Stimulated activated CD8-positive, alpha-beta memory T cell treated with anti-CD3 and anti-CD28 coated beads, Interleukin-15, amount 100 ng/mL, for 1 hour (primary cell): ENCODE data around the gene PTTG1IP2.
"Not testable (repeated sequence)": the region's sequence is repeated elsewhere in the genome, so short reads cannot be mapped to it uniquely, and the experiment has no call there.

Source experiments
- DNase-seq: peaks from one replicate; pipeline ENCODE4 v3.0.0-alpha.2; 2020; ENCODE audit warnings: low read depth

Gene PTTG1IP2

DNA sequence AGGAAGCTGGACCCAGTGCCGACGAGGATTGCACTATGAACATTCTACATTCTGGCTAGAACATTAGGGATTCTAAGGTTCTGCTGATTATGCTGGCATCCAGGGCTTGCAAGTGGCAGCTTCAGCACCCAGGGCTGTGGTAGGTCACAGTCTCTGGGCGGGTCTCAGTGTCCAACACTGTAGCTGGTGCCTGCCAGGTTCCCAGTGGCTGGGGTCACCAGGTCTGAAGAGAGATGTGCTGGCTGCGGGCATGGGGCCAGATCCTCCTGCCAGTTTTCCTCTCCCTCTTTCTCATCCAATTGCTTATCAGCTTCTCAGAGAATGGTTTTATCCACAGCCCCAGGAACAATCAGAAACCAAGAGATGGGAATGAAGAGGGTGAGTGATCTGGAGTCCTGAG lies at the start of gene PTTG1IP2:
PTTG1IP2 (plus strand) TSS at position 86 of the 400 bp plus-strand sequence; CDS start at position 234, 148 bp downstream.
- DNase-seq: no peak

DNA sequence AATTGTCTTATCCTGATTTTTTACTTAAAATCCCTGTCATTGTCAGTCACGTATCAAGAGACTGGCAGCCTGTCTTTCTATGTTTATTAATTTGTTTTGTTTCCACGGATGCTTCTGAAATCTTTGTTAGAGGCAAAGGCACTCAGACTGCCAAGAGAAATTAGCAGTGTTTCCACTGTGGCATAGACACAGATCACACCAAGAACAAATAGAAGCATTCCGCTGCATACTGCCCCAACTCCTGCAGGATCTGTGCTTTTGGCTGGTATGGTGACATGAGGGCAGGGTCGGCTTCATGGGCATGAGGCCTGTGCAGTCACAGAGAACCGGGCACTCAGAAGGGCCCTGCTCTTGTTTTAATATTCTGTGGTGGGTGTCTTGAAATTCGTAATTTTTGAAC lies 47.8 kb upstream of the PTTG1IP2 start:
- no peak for DNase-seq

DNA sequence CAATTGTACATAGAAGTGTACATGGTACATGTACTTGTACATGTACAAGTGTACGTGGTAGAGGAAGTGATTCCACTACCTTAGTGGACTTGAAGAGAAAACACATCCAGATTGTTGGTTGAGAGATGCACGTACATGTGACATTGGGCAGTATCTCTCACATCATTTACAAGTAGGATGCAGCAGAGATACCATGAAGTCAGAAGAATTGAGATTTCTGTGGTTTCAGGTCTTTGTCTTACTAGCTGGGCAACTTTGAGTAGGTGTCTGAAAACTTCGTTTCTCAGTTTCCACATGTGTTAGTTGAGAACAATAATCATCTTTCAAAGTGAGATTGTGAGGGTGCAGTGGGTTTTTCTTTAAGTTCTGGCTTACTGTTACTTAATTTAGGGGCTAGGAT lies 44.7 kb upstream of the PTTG1IP2 start:
- DNase-seq: no peak

DNA sequence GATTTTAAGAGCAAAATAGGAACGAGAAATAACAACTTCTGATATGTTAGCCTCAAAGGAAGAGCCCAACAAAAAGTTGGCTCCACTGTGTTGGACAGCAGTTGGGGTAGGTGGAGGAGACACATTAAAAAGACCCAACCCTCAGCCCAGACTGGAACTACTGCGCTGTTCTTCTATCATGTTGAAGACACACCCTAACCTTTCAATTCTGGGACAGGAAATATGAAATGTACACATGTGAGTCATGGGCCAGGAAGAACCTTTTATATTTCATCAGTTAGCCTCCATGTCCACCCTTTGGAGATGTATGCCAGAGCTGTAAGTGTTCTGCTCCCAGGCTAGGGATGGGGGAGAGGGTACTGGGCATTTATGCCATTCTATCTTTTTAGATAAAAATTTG lies 44.1 kb upstream of the PTTG1IP2 start:
- DNase-seq: no peak

DNA sequence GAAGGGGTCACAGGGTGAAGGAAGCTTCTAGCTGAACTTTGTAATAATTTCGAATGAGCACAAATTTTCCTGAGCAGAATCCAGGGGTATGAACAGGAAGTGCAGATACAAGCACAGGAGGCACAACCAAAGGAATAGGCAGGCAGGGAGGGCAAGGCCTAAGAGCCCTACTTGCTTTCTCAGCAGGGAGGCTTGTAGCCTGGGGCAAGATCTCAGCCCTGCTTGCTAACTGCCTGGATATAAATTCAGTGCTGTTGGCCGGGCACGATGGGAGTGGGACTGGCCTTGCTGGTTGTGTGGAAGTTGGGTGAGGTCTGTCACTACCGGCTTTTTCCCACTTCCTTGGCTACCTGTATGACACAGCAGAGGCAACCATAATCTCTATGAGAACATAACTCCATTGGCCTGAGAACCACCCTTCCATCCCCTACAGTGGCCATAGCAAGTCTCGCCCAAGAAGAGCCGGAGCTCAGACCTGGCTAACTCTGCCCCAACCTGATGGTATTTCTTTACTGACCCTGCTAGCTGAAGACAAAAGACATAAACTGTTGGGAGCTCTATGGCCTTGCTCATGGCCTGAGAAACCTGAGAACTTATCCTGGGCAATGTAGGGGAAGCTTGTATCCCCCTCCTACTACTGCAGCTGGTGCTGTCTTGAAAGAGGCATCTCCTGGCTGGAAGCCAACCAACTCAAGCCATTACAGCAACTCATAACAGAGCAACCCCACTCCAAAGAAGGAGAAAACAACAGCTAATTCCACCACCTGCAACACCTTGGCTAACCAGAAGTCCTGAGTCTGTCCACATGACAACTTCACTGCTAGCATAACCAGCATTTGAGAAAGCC lies 38.6 kb upstream of the PTTG1IP2 start:
- no peak for DNase-seq

DNA sequence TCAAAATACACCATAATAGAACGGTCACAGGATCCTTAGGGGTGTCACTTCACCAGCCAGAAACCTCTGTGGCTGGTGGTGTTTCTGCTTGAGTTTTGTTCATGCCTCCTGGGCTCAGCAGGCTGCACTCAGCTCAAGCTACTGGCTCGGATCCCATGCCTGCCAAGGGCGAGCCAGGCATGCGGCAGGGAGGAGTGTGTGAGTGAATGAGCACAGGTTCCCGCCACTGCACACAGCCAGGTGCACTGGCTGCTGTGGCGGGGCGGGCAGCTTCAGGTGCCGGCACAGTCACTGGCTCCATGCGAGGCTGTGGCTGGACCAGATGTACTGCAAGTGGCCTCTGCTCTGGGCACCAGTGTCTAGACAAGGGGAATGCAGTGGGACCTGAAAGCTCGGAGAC lies 36.7 kb upstream of the PTTG1IP2 start:
- DNase-seq: no peak

DNA sequence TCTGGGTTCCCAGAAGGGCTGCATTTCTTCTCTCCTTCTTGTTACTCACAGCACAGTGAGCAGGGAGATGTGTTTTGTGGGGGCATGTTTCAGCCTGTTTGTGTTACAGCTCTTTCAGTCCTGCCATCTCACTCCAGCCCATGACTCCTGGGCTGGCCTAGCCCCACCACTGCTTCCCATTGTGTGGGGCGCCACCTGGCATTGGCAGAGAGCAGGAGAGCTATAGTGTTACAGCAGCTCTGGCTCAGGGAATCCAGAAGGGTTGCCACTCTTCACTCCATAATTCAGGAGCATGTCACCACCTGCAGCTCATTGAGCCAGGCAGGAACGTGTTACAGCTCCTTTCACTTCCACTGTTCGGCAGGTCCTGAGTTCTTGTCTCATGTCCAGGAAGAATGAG lies 36.2 kb upstream of the PTTG1IP2 start:
- DNase-seq: no peak

DNA sequence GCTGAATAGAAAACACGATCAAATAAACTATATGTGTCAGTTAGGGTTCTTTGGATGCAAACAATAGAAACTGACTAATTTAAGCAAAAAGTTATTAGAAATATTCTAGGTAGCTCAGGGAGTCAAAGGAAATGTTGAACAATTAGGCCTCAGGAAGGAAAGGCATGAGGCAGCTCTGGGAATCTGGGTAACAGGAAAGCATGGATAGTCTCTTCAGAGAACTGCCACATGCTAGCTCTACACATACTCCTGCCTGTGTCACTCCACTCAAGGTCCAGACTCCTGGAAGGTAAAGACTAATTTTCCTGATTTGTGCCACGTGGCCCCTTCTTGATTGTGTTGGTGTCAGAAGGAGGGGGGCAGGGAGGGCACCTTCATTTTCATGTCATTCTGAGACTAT lies 23.8 kb upstream of the PTTG1IP2 start:
- DNase-seq: no peak

DNA sequence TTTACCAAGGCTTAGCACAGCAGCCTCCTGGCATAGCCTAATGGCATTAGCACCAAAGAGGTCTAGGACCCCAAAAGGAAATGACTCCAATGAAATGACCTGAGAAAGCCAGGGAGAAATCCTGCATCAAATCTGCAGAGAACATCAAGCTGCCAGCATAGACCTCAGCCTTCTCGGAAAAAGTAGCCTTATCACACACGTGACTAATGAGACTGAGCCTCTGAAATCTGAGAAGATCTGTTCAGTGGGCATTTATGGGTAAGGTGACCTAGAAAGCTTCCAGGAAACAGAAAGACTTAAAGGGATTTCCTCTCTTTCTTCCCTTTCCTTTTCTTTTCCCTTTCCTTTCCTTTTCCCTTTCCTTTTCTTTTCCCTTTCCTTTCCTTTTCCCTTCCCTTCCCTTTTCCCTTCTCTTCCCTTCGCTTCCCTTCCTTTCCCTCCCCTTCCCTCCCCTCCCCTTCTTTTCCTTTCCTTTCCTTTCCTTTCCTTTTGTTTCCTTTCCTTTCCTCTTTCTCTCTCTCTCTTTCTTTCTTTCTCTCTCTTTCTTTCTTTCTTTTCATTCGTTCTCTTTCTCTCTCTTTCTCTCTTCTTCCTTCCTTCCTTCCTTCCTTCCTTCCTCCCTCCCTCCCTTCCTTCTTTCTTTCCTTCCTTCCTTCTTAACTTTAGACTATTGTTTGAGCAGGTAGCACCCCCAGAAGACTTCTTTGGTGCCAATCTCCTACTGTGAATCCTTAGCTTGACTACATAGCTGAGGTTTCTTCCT lies 23.1 kb upstream of the PTTG1IP2 start:
- DNase-seq: no peak

DNA sequence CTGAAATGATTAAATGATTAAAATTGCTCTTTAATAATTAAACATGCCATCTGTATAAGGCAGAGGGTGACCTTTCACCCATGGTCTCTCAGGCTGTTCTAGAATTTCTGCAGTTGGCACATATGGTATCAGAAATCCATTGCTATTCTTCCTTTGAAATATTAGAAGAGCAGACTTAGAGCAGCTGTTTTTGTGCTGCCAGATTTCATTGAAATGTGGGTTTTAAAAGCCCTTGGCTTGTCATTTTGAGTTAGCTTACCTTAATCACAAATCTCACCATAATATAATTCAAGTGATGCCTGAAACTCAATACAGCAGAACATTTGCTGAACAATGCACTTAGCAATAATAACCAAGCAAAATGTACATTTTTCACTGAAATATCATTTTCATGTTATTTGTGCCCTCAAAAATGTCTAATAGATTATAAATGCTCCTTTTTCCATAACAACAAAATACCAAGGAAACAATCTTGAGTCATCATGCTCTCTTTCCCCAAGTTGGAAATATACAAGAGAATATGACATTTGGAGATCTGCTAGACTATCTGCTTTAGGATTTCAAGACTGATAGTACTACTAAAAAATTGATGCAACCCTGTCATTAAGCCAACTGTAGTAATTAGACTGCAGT lies 16.1 kb upstream of the PTTG1IP2 start:
- DNase-seq: no peak

DNA sequence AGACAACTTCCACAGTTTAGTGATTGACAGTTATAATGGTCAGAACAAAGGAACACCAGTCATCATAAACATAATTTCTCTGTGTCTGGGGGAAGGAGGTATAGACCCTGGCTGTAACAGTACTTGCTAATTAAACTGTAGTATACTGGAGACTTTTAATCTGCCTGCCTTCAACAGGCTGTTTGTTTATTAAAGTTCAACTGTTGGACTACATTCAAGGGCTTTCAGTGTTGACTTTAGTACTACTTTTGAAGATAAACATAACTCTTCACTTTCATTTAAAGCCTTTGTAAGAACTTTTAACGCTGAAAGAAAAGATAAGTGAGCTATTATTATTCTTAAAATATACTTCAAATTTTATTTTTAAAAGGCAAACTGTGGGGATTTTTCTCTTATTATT lies 15.5 kb upstream of the PTTG1IP2 start:
- no peak for DNase-seq

DNA sequence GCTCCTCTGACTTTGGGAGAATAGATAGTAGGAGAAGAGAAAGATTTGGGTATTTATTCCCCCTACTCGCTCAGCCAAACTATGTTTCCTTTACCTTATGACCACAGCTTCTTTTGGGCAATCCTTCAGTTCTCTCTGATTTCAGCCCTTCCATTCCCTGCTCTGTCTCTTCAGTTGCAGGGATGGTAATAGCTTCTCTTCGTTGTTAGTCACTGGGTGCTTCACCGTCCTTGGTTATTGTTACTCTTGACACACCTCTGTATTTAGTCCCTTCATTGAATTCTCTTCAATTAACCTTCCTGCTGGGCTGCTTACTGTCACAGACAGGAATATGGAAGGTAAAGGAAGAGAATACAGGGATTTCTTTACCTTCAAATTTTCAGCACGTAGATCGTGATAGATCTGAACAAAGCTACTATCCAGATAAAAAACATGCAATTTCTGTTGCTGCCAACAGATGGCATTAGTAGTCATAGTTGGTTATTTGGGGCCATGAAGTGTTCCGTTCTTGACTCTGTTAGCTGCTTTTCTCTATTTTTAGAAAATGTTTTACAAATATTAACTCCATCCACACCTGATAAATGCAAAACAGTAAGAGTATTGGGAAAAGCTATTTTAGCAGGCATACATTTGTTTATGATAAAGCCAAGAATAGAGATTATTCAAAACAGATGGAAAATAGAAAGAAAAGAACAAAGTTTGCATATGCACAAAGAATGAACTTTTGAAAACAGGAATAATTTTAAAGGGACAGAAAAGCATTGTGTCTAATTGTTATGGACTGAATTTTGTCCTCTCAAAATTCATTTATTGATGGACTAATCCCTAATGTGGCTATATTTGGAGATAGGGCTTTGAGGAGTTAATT lies 14.0 kb upstream of the PTTG1IP2 start:
- DNase-seq: no peak

DNA sequence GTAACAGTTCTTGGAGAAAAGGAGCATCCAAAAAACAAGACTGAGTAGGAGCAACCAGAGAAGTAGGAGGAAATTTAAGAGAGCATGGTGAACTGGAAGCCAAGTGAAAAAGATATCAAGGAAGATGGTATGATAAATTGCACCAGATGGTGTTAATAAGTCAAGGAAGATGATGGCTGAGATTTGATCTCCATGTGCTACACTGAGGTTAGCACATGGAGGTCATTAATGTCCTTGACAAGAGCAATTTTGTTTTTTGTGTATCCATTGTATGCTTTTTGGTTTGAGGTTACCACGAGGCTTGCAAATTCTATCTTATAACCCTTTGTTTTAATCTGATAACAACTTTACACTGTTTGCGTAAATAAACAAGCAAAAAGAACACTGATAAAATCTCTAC lies 11.3 kb upstream of the PTTG1IP2 start:
- DNase-seq: no peak

DNA sequence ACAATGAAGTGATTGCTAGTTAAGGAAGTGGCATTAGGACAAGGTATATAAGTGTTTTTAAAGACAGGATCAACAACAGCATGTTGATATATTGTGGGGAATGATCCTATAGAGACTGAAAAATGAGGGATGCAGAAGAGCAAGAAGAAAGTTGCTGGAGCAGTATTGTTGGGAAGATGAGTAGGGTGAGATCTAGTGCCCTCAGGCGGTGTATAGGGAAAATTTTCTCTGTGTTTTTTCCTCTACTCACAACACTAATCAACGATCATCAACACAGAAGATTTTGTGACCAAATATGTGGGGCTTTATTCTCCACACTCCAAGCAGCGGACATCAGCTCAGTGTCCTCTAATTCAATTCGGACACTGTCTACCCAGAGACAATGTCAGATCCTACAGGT lies 9.6 kb upstream of the PTTG1IP2 start:
- no peak for DNase-seq

DNA sequence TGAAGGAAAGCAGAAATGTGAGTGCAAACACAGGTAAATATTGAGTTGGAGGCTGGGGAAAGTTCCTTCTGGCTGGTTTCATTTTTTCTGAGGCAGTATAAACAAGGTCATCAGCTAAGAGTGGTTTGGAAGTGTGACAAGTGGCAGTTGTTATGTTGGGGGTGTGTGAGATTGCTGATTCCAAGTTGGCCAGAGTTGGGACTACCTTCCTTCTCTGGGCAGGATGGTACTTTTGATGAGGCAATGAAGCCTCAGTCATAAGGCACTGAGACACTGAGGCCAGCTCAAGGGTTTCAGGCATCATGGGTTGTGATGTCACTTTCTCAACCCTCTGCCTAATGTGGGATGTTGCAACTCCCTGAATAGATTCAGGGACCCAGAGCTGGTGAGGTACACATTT lies 8.2 kb upstream of the PTTG1IP2 start:
- no peak for DNase-seq

DNA sequence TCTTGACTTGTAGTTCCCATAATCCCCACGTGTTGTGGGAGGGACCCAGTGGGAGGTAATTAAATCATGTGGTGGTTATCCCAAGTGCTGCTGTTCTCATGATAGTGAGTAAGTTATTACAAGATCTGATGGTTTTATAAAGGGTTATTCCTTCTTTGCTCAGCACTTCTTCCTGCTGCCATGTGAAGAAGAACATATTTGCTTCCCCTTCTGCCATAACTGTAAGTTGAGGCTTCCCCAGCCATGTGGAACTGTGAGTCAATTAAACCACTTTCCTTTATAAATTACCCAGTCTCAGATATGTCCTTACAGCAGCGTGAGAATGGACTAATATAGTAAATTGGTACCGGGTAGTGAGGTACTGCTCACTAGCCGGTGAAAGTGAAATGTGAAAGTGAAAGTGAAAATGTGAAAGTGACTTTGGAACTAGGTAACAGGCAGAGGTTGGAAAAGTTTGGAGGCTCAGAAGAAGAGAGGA lies 6.2 kb upstream of the PTTG1IP2 start:
- not testable (repeated sequence) for DNase-seq

DNA sequence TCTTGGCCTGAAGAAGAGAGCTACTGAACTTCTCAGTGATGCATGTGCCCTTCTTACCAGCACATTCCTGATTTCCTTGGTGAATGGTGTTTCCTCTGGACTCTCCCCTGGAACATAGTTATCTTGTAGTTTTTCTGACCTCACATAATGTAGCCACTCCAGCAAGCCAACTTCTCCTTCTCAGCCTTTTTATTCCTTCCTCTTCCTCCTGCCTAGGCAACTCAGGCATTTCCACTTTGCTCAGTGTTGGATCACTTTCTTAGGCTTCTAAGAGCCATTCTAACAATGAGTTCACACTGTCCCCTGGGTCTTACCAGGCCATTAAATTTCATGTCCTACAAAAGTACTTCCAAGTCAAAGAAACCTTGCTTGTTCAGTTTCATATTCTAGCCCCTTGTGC lies 3.6 kb upstream of the PTTG1IP2 start:
- DNase-seq: no peak

DNA sequence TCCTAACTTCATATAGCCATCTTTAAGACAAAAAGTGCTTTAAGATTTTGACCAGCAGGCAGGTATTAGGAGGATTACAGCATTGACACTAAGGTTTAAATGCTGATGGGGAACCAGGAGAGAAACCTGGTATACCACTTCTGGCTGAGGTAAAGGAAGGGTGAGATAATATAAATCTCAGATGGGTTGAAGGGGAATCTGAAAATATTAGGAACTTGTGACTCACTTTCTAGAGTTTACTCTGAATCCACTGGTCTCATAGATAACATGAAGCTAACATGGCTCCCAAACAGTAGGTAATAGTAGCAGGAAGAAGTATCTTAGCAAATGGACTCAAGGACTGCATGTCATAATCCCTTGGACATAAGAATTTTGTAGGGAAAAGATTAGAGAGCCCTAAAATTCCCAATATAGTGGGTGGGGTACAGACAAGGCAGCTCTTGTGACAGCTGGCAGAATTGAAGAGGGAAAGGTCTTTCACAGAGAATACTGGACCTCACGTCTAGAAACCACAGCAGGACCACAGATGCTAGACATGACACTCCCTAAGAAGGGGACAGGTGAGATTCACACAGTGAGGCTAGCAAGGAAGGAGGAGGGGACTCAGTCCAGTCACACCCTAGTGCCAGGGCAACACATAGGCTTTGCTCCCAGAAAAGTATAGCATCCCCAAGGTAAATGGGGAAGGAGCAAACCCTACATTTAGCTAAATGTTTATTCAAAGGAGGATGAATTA lies 3.5 kb downstream of the PTTG1IP2 start:
- DNase-seq: no peak

DNA sequence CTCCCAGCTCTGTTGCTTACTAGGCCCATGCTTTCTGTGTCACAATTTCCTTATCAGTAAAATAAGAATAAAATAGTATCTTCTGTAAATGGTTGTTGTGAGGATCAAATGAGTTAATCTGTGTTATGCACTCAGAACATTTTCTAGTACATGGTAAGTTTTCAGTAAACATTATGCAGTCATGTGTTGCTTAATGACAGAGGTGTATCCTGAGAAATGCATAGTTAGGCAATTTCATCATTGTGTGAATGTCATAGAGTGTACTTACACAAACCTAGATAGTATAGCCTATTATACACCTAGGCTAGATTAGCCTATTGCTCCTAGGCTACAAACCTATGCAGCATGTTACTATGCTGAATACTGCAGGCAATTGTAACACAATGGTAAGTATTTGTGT lies 4.4 kb downstream of the PTTG1IP2 start:
- DNase-seq: no peak

DNA sequence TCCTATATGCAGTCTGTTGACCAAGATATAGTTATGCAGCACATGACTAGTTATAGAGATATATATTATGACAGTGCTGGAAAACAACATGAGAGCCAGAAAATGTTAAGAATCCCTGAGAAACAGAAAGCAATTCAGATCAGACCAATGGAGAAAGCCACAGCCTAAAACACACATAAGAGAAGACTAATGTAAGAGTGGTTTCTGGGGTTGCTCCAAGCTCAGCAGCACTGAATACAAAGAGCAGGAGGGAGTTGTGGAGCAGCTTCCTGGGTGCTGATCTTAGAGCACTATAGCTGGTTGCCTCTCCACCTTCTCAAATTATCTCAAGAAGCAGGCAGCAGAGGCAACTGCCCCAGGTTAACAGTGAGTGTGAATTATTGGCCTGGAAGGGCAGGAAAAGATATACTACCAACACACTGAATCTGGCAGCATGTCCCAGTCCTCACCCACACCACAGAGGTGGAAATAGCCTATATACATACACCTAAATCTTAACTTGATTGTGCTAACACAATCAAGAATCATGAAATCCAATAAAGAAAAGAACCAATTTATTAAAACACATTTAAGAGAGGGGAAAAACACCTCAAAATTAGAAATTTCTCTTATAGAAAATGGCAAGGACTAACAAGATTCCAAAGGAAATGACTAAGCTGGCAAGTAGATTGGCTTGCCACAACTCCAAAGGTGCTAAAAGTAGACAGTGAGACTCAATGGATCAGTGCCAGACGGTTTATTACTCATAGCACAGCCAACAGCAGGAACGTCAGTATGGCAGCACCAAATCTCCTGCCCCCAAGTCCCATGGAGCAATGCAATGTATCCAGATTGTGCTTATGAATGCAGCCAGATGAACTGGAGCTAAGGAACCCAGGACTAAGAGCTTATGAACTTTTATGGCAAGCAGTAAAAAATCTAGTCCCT lies 5.1 kb downstream of the PTTG1IP2 start:
- DNase-seq: no peak
